ENCODE results near the gene TRPM6. TPM values are rescaled to one million over a fixed set of nuclear protein-coding genes. Genes with fewer than 3 reads are reported as not detected.

The TRPM6 gene
- total RNA-seq, 1 experiment from 2014 or later: 1.4 TPM

- TF ChIP-seq ZNF263 (CRISPR knock-in tag; IDR thresholded peaks at IDR 0.05; ENCODE audit: low read depth): no peak
- TF ChIP-seq FOXK1 (CRISPR knock-in tag; IDR thresholded peaks at IDR 0.05): no peak
- TF ChIP-seq ZNF317 (CRISPR knock-in tag; IDR thresholded peaks at IDR 0.05; ENCODE audit: borderline replicate concordance, low read depth): no peak
Measured at GRCh38 chr9:74821636-74822035, 66.1 kb downstream of the TRPM6 start (continued).

DNA sequence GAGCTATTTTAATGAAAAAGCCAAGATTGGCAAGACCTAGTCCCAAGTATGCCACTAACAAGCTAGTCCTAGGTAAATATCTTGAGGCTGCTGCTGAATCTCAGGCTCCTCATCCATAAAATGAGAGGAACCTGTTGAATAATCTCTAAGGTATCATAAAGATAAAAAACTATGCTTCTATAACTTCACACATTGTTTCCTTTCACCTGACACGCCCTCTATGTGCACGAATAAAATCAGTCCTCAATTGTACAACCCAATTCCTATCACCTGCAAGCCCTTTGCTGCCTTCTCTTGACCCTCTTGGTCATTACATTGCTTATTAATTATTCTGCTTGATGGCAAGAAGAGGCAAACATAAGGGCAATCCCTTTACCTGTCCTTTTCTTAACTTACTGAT lies 69.9 kb downstream of the TRPM6 start:
- Mint-ChIP-seq H3K27me3 (ENCODE audit: low read depth) (no peaks in the 10 kb centered on the region), H3K36me3 (no peaks in the 10 kb centered on the region), H3K27ac (no peak overlapping the region), H3K4me3 (no peak overlapping the region), H3K4me1 (no peaks in the 10 kb centered on the region), H3K9me3 (no peaks in the 10 kb centered on the region)
- POLR2A ChIA-PET: no interaction called here
- DNase-seq (ENCODE audit: low spot score) (no peak), ATAC-seq (no peak)
- TF ChIP-seq RELA (CRISPR knock-in tag; IDR thresholded peaks at IDR 0.05; ENCODE audit: borderline replicate concordance): no peak
- no peak for TF ChIP-seq SP1 (CRISPR knock-in tag; conservative IDR thresholded peaks at IDR 0.05)
- CTCF ChIA-PET: no interaction called here

DNA sequence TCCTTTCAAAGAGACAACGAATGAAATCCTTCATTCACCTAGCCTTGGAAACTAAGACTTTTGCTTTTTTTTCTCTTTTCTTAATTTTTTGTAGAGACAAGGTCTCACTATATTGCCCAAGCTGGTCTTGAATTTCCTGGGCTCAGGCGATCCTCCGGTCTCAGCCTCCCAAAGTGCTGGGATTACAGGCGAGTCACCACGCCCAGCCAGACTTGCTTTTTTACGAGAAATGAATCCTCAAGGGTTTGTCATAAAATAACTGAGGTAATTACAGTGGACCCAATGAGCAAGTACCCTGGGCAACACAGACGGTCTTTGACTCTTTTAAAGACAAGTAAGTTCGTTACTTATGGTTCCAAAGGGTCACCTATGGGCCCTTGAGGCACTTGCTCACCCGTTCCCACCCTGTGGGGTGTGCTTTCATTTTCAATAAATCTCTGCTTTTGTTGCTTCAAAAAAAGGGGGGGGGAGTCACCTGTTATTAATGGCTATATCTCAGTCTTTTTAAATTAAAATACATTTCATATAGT lies 70.4 kb downstream of the TRPM6 start:
- Mint-ChIP-seq H3K27me3 (ENCODE audit: low read depth) (no peaks in the 10 kb centered on the region), H3K9me3 (no peaks in the 10 kb centered on the region), H3K4me3 (no peak overlapping the region), H3K4me1 (no peaks in the 10 kb centered on the region), H3K27ac (no peak overlapping the region), H3K36me3 (no peaks in the 10 kb centered on the region)
- no peak for ATAC-seq
- ChIA-PET POLR2A (no interaction called here), CTCF (no interaction called here)
- DNase-seq (ENCODE audit: low spot score): no peak
- no peak for TF ChIP-seq ARID4B (CRISPR knock-in tag; IDR thresholded peaks at IDR 0.05; ENCODE audit: borderline replicate concordance)

DNA sequence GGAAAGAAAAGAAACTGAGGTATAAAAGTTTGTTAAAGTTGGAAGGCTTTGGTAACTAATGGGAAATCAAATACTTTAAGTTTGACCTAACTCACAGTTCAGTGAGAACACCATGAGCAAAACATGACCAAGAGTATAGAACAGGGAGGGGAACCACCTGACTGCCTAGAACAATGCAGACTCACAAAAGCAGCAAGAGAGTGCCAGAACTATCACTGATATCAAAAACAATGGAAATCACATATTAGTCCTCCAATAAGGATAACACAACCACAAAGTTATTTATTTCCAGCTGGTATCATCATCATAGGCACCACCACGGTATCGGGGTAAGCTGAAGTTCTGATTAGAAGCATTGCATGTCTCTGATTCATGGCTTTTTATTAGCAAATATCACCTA lies 77.5 kb downstream of the TRPM6 start:
- Mint-ChIP-seq H3K4me1 (no peaks in the 10 kb centered on the region), H3K9me3 (no peaks in the 10 kb centered on the region), H3K4me3 (no peak overlapping the region), H3K27ac (no peak overlapping the region), H3K27me3 (ENCODE audit: low read depth) (no peaks in the 10 kb centered on the region), H3K36me3 (no peaks in the 10 kb centered on the region)
- no peak for DNase-seq (ENCODE audit: low spot score)
- ATAC-seq: no peak
- no peak for TF ChIP-seq GABPB1 (CRISPR knock-in tag; IDR thresholded peaks at IDR 0.05)
- no peak for TF ChIP-seq ATF2 (CRISPR knock-in tag; IDR thresholded peaks at IDR 0.05; ENCODE audit: borderline replicate concordance, low read depth)
- TF ChIP-seq ARID4B (CRISPR knock-in tag; IDR thresholded peaks at IDR 0.05; ENCODE audit: borderline replicate concordance): no peak
- TF ChIP-seq TP53 (CRISPR knock-in tag; IDR thresholded peaks at IDR 0.05): no peak
- TF ChIP-seq GTF2I (CRISPR knock-in tag; conservative IDR thresholded peaks at IDR 0.05): no peak
- TF ChIP-seq MYBL2 (CRISPR knock-in tag; IDR thresholded peaks at IDR 0.05): no peak
- TF ChIP-seq KAT7 (CRISPR knock-in tag; IDR thresholded peaks at IDR 0.05; ENCODE audit: borderline replicate concordance): no peak
- CTCF ChIA-PET: no interaction called here
- POLR2A ChIA-PET: interaction anchor here (0.6 kb wide), 1 partner anchor 235 kb away, joined by 5 read pairs; no protein-coding TSS in a partner anchor
